IgD-negative memory B cell (primary cell): ENCODE data around the gene CMYA5. TPM values are rescaled to one million over a fixed set of nuclear protein-coding genes. Genes with fewer than 3 reads are reported as not detected.
"Not testable (repeated sequence)": the region's sequence is repeated elsewhere in the genome, so short reads cannot be mapped to it uniquely, and the experiment has no call there.

Experiments used
- H3K27ac Mint-ChIP-seq, 3 donors: one replicate each; pipeline ENCODE4 v1.8.0; 2020 to 2022; ENCODE audit warnings: mild to moderate bottlenecking in 3 of 3, mixed read lengths in 3 of 3, moderate library complexity in 1 of 3
- H3K27me3 Mint-ChIP-seq: one replicate; pipeline ENCODE4 v1.8.0; 2021; ENCODE audit warnings: mixed read lengths
- H3K36me3 Mint-ChIP-seq: one replicate; pipeline ENCODE4 v1.8.0; 2020; ENCODE audit warnings: mild to moderate bottlenecking, mixed read lengths
- H3K4me1 Mint-ChIP-seq, 3 donors: one replicate each; pipeline ENCODE4 v1.8.0; 2020 to 2022; ENCODE audit warnings: mixed read lengths in 3 of 3, mild to moderate bottlenecking in 1 of 3
- H3K4me3 Mint-ChIP-seq, 4 donors: one replicate each; pipeline ENCODE4 v1.8.0; 2020 to 2022; ENCODE audit warnings: mild to moderate bottlenecking in 4 of 4, mixed read lengths in 4 of 4, moderate library complexity in 3 of 4
- H3K9me3 Mint-ChIP-seq, 3 donors: one replicate each; pipeline ENCODE4 v1.8.0; 2020 to 2021; ENCODE audit warnings: mixed read lengths in 3 of 3, mild to moderate bottlenecking in 1 of 3
- polyA plus RNA-seq: library from polyadenylated mRNA; unstranded; fragments of 300-500 nt; fragmentation: Illumina TruSeq; gene quantifications from one replicate; pipeline ENCODE4 v1.2.3, GENCODE V29; 2021

The CMYA5 gene
- polyA plus RNA-seq: not detected

GRCh38 chr5:79689541-79690466, at the start of gene CMYA5:
CMYA5 (plus strand) TSS chr5:79689836; CDS start chr5:79689908, 72 bp downstream.
- Mint-ChIP-seq H3K27me3 (no peaks in the 10 kb centered on the region), H3K4me1 (no peaks in the 10 kb centered on the region), H3K27ac (peak within 1 kb of the TSS in 2 of 3 donors; percentile 8 to 63), H3K36me3 (peaks cover 16% of the 10 kb centered on the region), H3K4me3 (no peak within 1 kb of the TSS), H3K9me3 (peaks cover 0 to 2% (median 0%) of the 10 kb centered on the region in 3 donors)

GRCh38 chr5:79640571-79641055, 49.0 kb upstream of the CMYA5 start:
- Mint-ChIP-seq H3K4me1 (peaks cover 3 to 5% (median 5%) of the 10 kb centered on the region in 3 donors), H3K4me3 (no peak overlapping the region), H3K36me3 (peaks cover 5% of the 10 kb centered on the region), H3K9me3 (no peaks in the 10 kb centered on the region), H3K27ac (no peak overlapping the region), H3K27me3 (no peaks in the 10 kb centered on the region)

- H3K9me3 Mint-ChIP-seq: no peaks in the 10 kb centered on the region
- peaks cover under 1 to 3% (median 3%) of the 10 kb centered on the region in 3 donors for H3K4me1 Mint-ChIP-seq
- peaks cover 5% of the 10 kb centered on the region for H3K36me3 Mint-ChIP-seq
- no peak overlapping the region for H3K4me3 Mint-ChIP-seq
- H3K27ac Mint-ChIP-seq: no peak overlapping the region
- H3K27me3 Mint-ChIP-seq: no peaks in the 10 kb centered on the region
Observed at GRCh38 chr5:79641414-79641813, 48.2 kb upstream of the CMYA5 start.

- Mint-ChIP-seq H3K27ac (no peak overlapping the region), H3K36me3 (peaks cover 7% of the 10 kb centered on the region), H3K4me1 (peaks cover 0 to 3% (median 3%) of the 10 kb centered on the region in 3 donors), H3K4me3 (no peak overlapping the region), H3K27me3 (no peaks in the 10 kb centered on the region), H3K9me3 (no peaks in the 10 kb centered on the region)
Observed at GRCh38 chr5:79642210-79642609, 47.4 kb upstream of the CMYA5 start.

DNA sequence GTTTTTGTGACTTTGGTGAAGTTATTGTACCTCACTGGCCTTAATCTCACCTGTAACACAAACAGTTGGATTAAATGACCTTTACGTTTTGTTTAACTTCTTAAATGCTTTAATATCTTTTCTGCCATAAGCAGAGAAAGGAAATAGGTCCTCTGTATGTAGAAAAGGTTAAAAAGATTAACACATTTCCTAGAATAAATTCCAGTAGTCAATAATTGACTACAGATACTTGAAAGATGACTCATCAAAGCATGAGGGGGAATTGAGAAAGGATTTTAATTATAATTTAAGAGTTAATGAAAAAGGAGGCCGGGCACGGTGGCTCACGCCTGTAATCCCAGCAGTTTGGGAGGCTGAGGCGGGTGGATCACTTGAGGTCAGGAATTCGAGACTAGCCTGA, 35.8 kb upstream of the CMYA5 start:
- Mint-ChIP-seq H3K27ac (no peak overlapping the region), H3K36me3 (peaks cover under 1% of the 10 kb centered on the region), H3K4me1 (peaks cover 0 to 1% (median 0%) of the 10 kb centered on the region in 3 donors), H3K9me3 (no peaks in the 10 kb centered on the region), H3K27me3 (no peaks in the 10 kb centered on the region), H3K4me3 (no peak overlapping the region)

GRCh38 chr5:79663212-79663611, 26.4 kb upstream of the CMYA5 start:
- peaks cover 17% of the 10 kb centered on the region for H3K36me3 Mint-ChIP-seq
- H3K27me3 Mint-ChIP-seq: no peaks in the 10 kb centered on the region
- no peak overlapping the region for H3K4me3 Mint-ChIP-seq
- H3K4me1 Mint-ChIP-seq: no peaks in the 10 kb centered on the region
- H3K9me3 Mint-ChIP-seq: peaks cover 0 to 2% (median 0%) of the 10 kb centered on the region in 3 donors
- no peak overlapping the region for H3K27ac Mint-ChIP-seq

- peaks cover 0 to 2% (median 0%) of the 10 kb centered on the region in 3 donors for H3K9me3 Mint-ChIP-seq
- peaks cover 22% of the 10 kb centered on the region for H3K36me3 Mint-ChIP-seq
- no peaks in the 10 kb centered on the region for H3K27me3 Mint-ChIP-seq
- no peaks in the 10 kb centered on the region for H3K4me1 Mint-ChIP-seq
- H3K27ac Mint-ChIP-seq: no peak overlapping the region
- no peak overlapping the region for H3K4me3 Mint-ChIP-seq
Observed at GRCh38 chr5:79666758-79667157, 22.9 kb upstream of the CMYA5 start.

GRCh38 chr5:79672392-79672791, 17.2 kb upstream of the CMYA5 start:
- H3K4me1 Mint-ChIP-seq: peaks cover 0 to 3% (median 0%) of the 10 kb centered on the region in 3 donors
- H3K36me3 Mint-ChIP-seq: peaks cover 13% of the 10 kb centered on the region
- H3K9me3 Mint-ChIP-seq: no peaks in the 10 kb centered on the region
- H3K27ac Mint-ChIP-seq: no peak overlapping the region
- no peaks in the 10 kb centered on the region for H3K27me3 Mint-ChIP-seq
- H3K4me3 Mint-ChIP-seq: no peak overlapping the region

DNA sequence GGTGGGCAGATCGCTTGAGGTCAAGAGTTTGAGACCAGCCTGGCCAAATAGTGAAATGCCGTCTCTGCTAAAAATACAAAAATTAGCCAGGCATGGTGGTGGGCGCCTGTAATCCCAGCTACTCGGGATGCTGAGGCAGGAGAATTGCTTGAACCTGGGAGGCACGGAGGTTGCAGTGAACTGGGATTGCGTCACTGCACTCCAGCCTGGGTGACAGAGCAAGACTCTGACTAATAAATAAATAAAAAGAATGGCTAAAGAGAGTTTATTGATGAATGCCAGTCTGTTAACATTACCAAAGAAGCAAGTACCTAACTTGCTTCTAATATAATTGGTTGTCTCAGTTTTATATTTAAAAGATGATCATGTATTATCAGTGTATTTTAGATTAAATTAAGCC, 13.3 kb upstream of the CMYA5 start:
- not testable (repeated sequence) for H3K4me1 Mint-ChIP-seq, H3K27me3 Mint-ChIP-seq, H3K9me3 Mint-ChIP-seq, H3K27ac Mint-ChIP-seq, H3K4me3 Mint-ChIP-seq
- peaks cover 13% of the 10 kb centered on the region for H3K36me3 Mint-ChIP-seq

GRCh38 chr5:79682102-79682501, 7.5 kb upstream of the CMYA5 start:
- H3K27me3 Mint-ChIP-seq, H3K4me3 Mint-ChIP-seq, H3K27ac Mint-ChIP-seq: not testable (repeated sequence)

GRCh38 chr5:79684782-79685181, 4.9 kb upstream of the CMYA5 start:
- Mint-ChIP-seq H3K36me3 (peaks cover 35% of the 10 kb centered on the region), H3K4me3 (no peak overlapping the region), H3K4me1 (peaks cover 0 to 1% (median 0%) of the 10 kb centered on the region in 3 donors), H3K27ac (no peak overlapping the region), H3K27me3 (no peaks in the 10 kb centered on the region), H3K9me3 (peaks cover 0 to 2% (median 0%) of the 10 kb centered on the region in 3 donors)

More at GRCh38 chr5:79682102-79682501, 7.5 kb upstream of the CMYA5 start:
- H3K36me3 Mint-ChIP-seq: peaks cover 33% of the 10 kb centered on the region
- H3K9me3 Mint-ChIP-seq, H3K4me1 Mint-ChIP-seq: not testable (repeated sequence)

DNA sequence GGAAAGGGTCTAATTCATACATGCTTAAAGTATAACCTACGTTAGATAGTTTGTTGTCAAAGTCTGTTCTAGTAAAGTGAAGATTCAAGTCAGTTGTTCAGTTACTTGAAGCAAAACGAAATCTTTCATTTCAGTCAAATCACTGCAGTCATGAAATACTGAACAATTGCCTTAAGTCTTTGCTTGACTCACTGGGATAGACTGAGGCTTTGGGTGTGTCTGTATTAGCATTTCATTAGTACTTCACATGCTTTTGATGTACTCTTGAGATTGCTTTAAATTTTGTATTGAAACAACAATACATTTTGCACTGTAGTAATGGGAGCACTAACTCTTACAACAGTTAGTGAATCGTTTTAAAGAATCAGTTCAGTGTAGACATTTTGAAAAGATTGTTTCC, 4.0 kb upstream of the CMYA5 start:
- Mint-ChIP-seq H3K27ac (no peak overlapping the region), H3K27me3 (no peaks in the 10 kb centered on the region), H3K36me3 (peaks cover 33% of the 10 kb centered on the region), H3K9me3 (peaks cover 0 to 2% (median 0%) of the 10 kb centered on the region in 3 donors), H3K4me1 (peaks cover 0 to 1% (median 0%) of the 10 kb centered on the region in 3 donors), H3K4me3 (no peak overlapping the region)

GRCh38 chr5:79686799-79687198, 2.8 kb upstream of the CMYA5 start:
- peaks cover 27% of the 10 kb centered on the region for H3K36me3 Mint-ChIP-seq
- peaks cover 0 to 1% (median 0%) of the 10 kb centered on the region in 3 donors for H3K4me1 Mint-ChIP-seq
- H3K27me3 Mint-ChIP-seq: no peaks in the 10 kb centered on the region
- H3K27ac Mint-ChIP-seq: no peak overlapping the region
- H3K9me3 Mint-ChIP-seq: peaks cover 0 to 2% (median 0%) of the 10 kb centered on the region in 3 donors
- no peak overlapping the region for H3K4me3 Mint-ChIP-seq

DNA sequence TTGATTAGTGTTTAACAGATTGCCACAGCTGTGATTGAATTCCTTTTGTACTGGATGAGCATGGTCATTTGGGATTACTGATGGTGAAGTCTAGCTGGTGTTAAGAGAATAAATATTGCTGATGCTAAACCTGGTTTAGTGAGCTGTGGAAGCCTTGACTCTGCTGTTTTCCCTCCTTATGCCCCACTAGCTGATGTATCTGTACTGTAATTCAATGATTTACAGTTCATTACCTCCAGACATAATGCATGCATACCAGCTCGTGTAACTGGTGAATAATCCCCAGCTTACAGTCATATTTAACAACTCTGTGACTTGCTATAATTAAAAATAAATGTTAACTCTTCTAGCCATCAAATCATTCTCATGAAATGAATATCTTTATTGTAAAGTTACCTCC, 1.7 kb upstream of the CMYA5 start:
- no peaks in the 10 kb centered on the region for H3K27me3 Mint-ChIP-seq
- no peaks in the 10 kb centered on the region for H3K4me1 Mint-ChIP-seq
- H3K27ac Mint-ChIP-seq: no peak overlapping the region
- H3K9me3 Mint-ChIP-seq: peaks cover 0 to 2% (median 0%) of the 10 kb centered on the region in 3 donors
- peaks cover 20% of the 10 kb centered on the region for H3K36me3 Mint-ChIP-seq
- no peak overlapping the region for H3K4me3 Mint-ChIP-seq

DNA sequence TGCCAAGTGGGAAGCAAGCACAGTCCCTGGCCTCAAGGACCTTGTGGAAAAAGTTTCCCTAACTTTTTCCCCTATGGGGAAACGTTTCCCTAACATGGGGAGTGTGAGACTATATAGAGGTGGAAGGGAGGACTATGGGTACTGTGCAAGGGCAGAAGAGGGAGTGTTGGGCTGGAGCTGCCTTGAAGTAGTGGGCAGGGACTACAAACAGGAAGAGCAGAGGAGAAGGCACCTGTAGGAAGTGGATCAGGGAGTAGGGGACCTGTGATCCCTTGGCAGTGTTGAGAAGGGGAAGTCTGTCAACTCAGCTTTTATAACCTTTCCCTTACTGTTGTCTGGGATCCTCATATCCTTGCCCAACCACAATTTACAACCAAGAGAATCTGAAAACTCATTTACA, 1.4 kb downstream of the CMYA5 start:
- Mint-ChIP-seq H3K4me1 (no peaks in the 10 kb centered on the region), H3K4me3 (no peak overlapping the region), H3K27me3 (no peaks in the 10 kb centered on the region), H3K36me3 (peaks cover 16% of the 10 kb centered on the region), H3K9me3 (peaks cover 0 to 2% (median 0%) of the 10 kb centered on the region in 3 donors), H3K27ac (peak overlapping the region in 2 of 3 donors; percentile 8 to 63)
